HK-2 (cell line): ENCODE results near the gene CFAP97D1.
A peak's percentile ranks its signal among the peaks of the same experiment; 100 is the strongest.

Experiments used
- DNase-seq: peaks from one replicate; pipeline ENCODE4 v3.0.0-alpha.2; 2018; ENCODE audit not compliant: unreplicated experiment

Gene CFAP97D1

DNA sequence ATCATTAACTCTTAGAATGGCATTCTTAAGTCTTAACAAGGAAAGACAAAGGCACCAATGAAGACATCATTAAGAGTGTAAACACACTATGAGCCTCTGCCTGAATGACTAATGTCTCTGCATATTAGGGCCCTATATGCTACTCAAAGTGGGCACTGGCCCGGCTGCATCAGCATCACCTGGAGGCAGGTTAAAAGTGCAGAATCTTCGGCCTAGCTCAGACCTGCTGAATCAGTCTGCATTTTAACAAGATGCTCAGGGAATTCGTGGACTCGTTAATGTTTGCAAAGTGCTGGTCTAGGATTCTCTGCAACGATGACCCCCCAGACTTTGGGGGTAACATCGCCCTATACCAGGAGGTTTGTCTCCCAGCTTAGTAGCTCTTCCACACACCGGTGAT is 46.0 kb downstream of the CFAP97D1 start:
- no peak for DNase-seq

DNA sequence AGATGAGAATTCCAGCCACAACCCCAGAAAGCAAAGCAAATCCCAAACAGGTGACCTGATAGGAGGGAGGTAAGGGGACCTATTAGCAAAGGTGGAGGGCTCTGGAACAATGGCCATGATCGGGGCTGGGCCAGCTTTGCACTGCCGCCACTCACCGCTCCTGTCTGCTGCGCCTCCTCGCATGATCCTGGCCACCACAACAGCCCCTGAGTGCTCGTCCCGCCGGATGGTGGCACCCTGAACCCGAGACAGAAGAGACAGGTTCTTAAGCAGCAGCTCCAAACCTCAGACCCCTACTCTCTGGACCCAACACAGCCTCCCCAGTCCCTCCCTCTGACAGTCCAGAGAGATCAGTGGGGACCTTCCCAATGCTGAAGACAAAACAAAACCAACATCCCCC is 47.4 kb downstream of the CFAP97D1 start:
- DNase-seq = no peak

DNA sequence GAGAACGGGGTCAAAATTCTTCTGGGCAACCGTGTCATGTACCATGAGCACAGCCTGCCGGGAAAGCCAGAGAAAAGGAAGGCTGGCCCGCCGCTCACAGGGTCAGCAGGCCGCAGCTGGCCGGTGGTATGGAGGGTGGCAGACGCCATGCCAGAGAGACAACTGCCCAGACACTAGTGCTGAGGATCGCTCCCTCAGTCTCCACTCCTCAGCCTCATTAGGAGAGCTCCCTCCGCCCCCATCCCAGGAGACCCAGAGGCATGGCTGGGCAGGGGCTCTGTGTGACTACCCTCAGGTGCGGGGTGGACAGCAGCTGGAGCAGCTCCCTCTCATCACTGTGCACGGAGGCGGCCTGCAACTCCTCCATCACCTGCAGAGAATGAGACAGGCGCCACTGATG is 49.5 kb downstream of the CFAP97D1 start:
- DNase-seq = no peak

DNA sequence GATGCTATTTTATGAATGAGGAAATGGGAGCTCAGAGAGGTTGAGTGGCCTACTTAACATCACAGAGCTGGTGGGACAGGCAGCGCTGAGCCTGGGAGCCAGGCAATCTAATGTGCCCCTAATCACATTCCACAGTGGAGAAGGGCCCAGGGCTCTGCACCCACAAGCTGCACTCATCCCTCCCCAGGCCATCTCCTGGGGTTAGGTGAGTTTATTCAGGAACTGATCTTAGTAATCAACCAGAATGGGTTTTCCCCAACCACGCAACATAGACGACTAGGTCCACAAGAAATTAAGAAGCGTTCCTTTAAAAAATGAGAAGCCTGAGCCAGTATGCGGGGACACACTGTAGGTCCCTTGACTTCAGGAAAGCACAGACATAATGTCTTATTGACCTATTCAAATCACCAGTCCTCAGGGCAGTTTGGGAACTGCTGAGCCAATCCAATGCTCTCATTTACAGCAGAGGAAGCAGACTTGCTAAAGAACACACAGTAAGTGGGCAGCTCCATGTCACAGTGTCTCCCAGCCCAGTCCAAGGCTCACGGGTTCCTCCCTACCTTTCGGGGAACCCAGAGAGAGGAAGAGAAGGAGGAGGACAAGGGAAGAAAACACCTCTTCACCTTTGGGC is 50.4 kb downstream of the CFAP97D1 start:
- no peak for DNase-seq

DNA sequence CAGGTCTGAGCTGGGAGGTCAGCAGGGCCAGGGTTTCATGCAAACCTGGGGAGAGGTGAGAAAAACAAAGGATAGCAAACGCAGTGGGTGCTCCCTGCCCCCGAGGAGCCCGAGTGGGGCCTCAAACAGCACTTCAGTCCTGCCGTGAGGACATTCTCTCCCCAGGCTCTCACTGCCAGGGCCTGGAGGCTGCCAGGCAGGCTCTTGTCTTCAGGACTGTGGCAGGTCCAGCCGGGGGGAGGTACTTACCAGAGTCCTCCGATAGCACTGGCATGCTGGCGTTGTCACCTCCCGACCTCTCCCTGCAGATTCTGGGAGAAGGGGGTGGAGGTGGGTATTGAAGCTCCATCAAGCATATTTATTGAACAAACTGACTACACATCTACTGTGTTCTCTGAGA is 51.4 kb downstream of the CFAP97D1 start:
- DNase-seq = no peak

DNA sequence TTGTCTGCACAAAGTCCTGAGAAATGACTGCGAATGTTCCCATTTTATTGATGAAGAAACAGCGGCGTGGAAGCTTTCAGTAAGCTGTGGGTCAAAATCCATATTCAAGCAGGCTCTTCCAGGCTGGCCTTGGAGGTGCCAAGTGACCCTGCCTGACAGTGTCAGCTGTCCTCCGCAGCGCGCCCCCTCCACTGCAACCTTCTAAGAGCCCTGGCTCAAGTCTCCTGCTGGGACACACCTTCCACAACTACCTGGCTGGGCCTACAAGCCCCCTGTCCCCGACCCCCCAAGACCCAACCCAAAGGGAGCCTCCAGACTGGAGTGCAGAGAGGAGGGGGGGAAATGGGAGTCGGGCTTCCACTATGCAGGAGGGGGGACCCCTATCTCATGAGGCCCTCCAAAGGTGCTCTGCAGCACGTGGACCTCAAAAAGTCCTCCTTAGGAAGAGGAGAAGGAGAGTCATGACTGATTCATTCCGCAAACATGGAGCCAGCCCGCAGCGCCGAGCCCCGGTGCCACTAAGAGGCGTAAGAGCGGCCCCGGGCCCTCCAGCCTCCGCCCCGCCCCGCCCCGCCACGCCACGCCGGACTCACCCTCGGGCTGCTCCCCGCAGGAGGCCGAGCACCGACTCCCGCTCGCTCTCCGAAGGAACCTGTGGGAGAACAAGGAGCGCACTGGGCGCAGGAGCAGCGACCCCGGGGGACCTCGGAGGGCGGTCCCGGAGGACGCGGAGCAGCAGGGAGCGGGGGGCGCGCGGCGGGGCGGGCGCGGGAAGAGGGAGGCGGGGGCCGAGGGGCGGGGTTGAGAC is 52.1 kb downstream of the CFAP97D1 start:
- DNase-seq = peak; percentile 81

DNA sequence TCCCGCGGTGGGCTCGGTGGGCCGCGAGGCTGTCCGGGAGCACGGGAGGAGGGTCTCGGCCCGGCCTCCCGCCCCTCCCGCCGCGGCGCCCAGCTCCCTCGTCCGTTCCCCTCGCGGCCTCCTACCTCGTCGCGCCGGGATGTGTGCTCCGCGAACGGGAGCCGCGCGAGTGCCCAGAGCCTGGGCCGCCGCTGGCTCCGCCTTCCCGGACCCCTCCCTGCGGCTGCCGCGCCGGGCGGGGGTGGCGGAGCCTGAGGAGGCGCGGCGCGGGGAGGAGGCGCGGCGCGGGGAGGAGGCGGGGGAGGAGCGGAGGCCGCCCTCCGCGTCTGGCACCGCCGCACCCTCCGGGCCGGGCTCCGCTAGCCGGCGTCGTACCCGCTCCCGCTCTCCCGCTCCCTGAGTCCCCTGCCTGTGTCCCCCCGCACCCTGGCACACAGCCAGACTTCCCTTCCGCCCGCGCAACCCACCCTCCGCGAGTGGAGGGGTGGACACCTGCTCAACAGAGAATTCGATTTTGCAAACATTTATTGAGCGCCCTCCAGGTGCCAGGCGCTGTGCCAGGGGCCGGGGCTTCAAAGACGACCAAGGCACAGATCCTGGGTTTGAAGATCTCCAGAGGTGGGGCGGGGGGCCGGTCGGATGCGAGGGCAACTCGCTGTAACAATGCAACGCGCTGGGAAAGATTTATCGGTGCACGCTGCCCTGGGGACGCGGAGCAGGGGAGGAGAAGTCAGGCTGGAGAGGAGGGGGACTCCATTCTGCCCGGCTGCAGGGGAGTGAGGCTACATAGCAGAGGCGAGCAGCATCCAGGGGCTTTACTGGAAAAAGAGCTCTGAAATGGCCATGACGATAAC is 53.0 kb downstream of the CFAP97D1 start, which contains the start of gene MPP3:
TSS of gene MPP3 (minus strand) at position 171 of the 854 bp plus-strand sequence. CDS start 1,240 bp downstream, outside the sequence.
- DNase-seq = peak; percentile 66

DNA sequence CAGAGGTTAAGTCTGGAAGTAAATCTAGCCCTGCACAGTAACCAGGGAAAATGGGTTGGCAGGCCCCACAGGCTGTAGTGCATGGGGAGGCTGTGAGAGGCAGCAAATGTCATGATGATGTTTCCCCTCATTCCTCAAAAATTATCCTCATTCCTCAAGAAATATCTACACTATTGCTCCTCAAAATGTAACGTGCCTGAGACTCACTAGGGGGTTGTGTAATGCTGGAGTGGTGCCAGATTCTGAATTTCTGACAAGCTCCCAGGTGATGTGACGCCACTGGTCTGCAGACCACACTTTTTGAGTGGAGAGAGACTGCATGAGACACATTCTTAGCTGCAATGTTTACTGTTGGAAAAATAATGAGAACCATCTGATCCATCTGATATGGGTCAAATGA is 53.9 kb downstream of the CFAP97D1 start:
- no peak for DNase-seq
